ENCODE results near the gene WRAP53.

- TF ChIP-seq CTCF (conservative IDR thresholded peaks at IDR 0.05; ENCODE audit: low read depth, low read length) (no peak), EZH2 (IDR thresholded peaks at IDR 0.05; ENCODE audit: low read length, unreplicated experiment) (no peak), EZH2phosphoT487 (IDR thresholded peaks at IDR 0.05; ENCODE audit: borderline replicate concordance, low read length) (no peak)
Observed at GRCh38 chr17:7714721-7715594, 26.7 kb downstream of the WRAP53 start.

All from PC-3 (cell line).